Prostate gland (tissue), 2 donors: ENCODE measurements around the gene RFX7. TPM values are rescaled to one million over a fixed set of nuclear protein-coding genes. Genes with fewer than 3 reads are reported as not detected.

ENCODE experiments used
- DNase-seq: peaks from one replicate; pipeline ENCODE4 v3.0.0-alpha.2; 2019; ENCODE audit warnings: low spot score
- H3K27ac ChIP-seq, 2 donors: fragments of 200-600 bp; sonication (generic); 2 replicates each; pipeline ENCODE4 v1.5.1; 2017 to 2019
- H3K27me3 ChIP-seq: fragments of 200-600 bp; sonication (generic); replicated peaks from 2 replicates; pipeline ENCODE4 v1.5.1; 2019; ENCODE audit not compliant: insufficient read depth
- H3K36me3 ChIP-seq, 2 donors: fragments of 200-600 bp; sonication (generic); 1 replicate in 1 of 2; 2 replicates in 1 of 2; pipeline versions ENCODE4 v1.5.1 to v1.8.1; 2017 to 2019
- H3K4me1 ChIP-seq: fragments of 200-600 bp; sonication (generic); replicated peaks from 2 replicates; pipeline ENCODE4 v1.5.1; 2019
- H3K4me3 ChIP-seq, 2 donors: fragments of 200-600 bp; sonication (generic); 2 replicates each; pipeline ENCODE4 v1.5.1; 2017 to 2019
- H3K9me3 ChIP-seq: fragments of 200-600 bp; sonication (generic); 2 replicates; pipeline ENCODE4 v1.5.1; 2017
- CTCF ChIP-seq, 4 experiments: fragments of 200-600 bp in 2 of 4; fragments of 450-650 bp in 2 of 4; sonication (generic) in 2 of 4; IDR thresholded peaks; 1 replicate in 3 of 4; 2 replicates in 1 of 4; pipeline ENCODE4 v1.5.1; 2016 to 2019; ENCODE audit warnings: antibody characterized with exemption in 4 of 4, mild to moderate bottlenecking in 2 of 4, moderate library complexity in 2 of 4
- POLR2A ChIP-seq: fragments of 450-650 bp; IDR thresholded peaks from one replicate; pipeline ENCODE4 v1.6.1; 2016; ENCODE audit warnings: antibody characterized with exemption, mild to moderate bottlenecking
- POLR2AphosphoS5 ChIP-seq: sonication (generic); formaldehyde crosslinking; IDR thresholded peaks from one replicate; pipeline ENCODE4 v1.6.1; 2017; ENCODE audit warnings: antibody characterized with exemption
- WGBS: methylation state at CpG from one replicate; pipeline ENCODE4 v1.1.5; 2018; 5-methylcytosine and 5-hydroxymethylcytosine counted together
- intact Hi-C: fragments of 100-400 bp; cut with DNase I; formaldehyde crosslinking; loops from one replicate; pipeline ENCODE4 v1.14.2; 2022
- total RNA-seq, 2 donors: library from RNA; depleted of rRNA; stranded (reverse); fragments of >200 nt; gene quantifications; one replicate each; pipeline ENCODE4 v1.1.0, GENCODE V29; 2016

The RFX7 gene
- total RNA-seq, 2 donors from 2014 or later: 9.3 to 15.1 TPM

GRCh38 chr15:56228352-56228751 lies 15.3 kb downstream of the RFX7 start:
- intact Hi-C loops: no loop called here

GRCh38 chr15:56227780-56228179 lies 15.9 kb downstream of the RFX7 start:
- intact Hi-C loops: no loop called here
- TF ChIP-seq POLR2A (no peak), POLR2AphosphoS5 (no peak), CTCF (IDR thresholded peaks at IDR 0.05) (no peak)
- 99% methylated on average over 2 of the region's 2 CpGs for WGBS

More at GRCh38 chr15:56228352-56228751, 15.3 kb downstream of the RFX7 start:
- Histone ChIP-seq H3K36me3 (no peaks in the 10 kb centered on the region), H3K4me1 (no peaks in the 10 kb centered on the region), H3K27me3 (no peaks in the 10 kb centered on the region), H3K27ac (no peak overlapping the region), H3K9me3 (no peaks in the 10 kb centered on the region), H3K4me3 (no peak overlapping the region)
- TF ChIP-seq POLR2A: no peak
- no peak for TF ChIP-seq POLR2AphosphoS5
- TF ChIP-seq CTCF (IDR thresholded peaks at IDR 0.05): no peak
- no peak for DNase-seq

DNA sequence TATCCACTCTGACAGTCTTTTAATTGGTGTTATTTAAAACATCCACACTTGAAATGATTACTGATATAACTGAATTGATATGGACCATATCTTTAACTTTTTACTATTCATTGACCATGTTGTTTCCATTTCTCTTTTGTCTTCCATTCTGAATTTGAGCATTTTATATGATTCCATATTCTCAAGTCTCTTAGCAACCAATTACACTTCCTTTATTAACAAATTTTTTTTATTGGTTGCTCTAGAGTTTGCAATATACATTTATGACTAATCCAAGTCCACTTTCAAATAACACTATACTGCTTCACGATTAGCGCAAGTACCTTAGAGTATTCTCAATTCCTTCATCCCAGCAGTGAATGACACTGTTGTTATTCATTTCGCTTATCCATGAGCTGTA lies 16.4 kb downstream of the RFX7 start:
- DNase-seq: no peak
- Histone ChIP-seq H3K27ac (no peak overlapping the region), H3K27me3 (no peaks in the 10 kb centered on the region), H3K9me3 (no peaks in the 10 kb centered on the region), H3K4me1 (no peaks in the 10 kb centered on the region), H3K4me3 (no peak overlapping the region), H3K36me3 (no peaks in the 10 kb centered on the region)
- TF ChIP-seq CTCF (IDR thresholded peaks at IDR 0.05) (no peak), POLR2A (no peak), POLR2AphosphoS5 (no peak)
- intact Hi-C loops: no loop called here
- WGBS: 98% methylated on average over 3 of the region's 3 CpGs

More at GRCh38 chr15:56227780-56228179, 15.9 kb downstream of the RFX7 start:
- Histone ChIP-seq H3K9me3 (no peaks in the 10 kb centered on the region), H3K36me3 (no peaks in the 10 kb centered on the region), H3K4me3 (no peak overlapping the region), H3K27me3 (no peaks in the 10 kb centered on the region), H3K4me1 (no peaks in the 10 kb centered on the region), H3K27ac (no peak overlapping the region)
- no peak for DNase-seq

GRCh38 chr15:56225520-56225919 lies 18.2 kb downstream of the RFX7 start:
- Histone ChIP-seq H3K4me3 (no peak overlapping the region), H3K27me3 (no peaks in the 10 kb centered on the region), H3K27ac (no peak overlapping the region), H3K4me1 (no peaks in the 10 kb centered on the region), H3K36me3 (no peaks in the 10 kb centered on the region), H3K9me3 (no peaks in the 10 kb centered on the region)
- WGBS: 37% methylated on average over 1 of the region's 1 CpG
- DNase-seq: no peak
- TF ChIP-seq POLR2A (no peak), POLR2AphosphoS5 (no peak), CTCF (IDR thresholded peaks at IDR 0.05) (no peak)
- intact Hi-C loops: no loop called here

DNA sequence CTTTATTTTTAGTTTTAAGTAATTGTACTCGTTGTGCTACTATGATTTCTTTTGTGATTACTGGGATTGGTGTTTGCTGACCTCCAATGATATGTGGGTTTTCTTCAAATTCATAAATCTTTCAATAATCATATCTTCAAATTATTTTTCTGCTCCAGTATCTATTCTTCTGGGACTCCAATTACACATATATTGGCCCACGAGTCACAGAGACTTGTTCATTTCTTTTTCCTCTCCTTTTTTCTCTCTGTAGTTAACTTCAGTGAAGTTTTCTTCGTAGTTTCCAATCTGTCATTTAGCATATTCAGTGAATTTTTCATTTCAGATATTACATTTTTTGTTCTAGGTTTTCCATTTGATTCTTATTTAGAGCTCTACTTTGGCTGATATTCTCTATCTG lies 21.4 kb downstream of the RFX7 start:
- no peaks in the 10 kb centered on the region for H3K36me3 ChIP-seq
- DNase-seq: no peak
- TF ChIP-seq POLR2A (no peak), POLR2AphosphoS5 (no peak), CTCF (IDR thresholded peaks at IDR 0.05) (no peak)
- H3K9me3 ChIP-seq: no peaks in the 10 kb centered on the region
- intact Hi-C loops: no loop called here
- H3K27me3 ChIP-seq: no peaks in the 10 kb centered on the region
- H3K4me3 ChIP-seq: no peak overlapping the region
- WGBS: 96% methylated on average over 3 of the region's 3 CpGs
- no peak overlapping the region for H3K27ac ChIP-seq
- no peaks in the 10 kb centered on the region for H3K4me1 ChIP-seq
